Loucy (cell line): ENCODE measurements around the gene SHFL.

Experiments
- H2AFZ ChIP-seq: fragments of 200-600 bp; sonication (generic); 2 replicates; pipeline ENCODE4 v1.6.0; 2016; ENCODE audit warnings: antibody characterized with exemption, mild to moderate bottlenecking, low read length, moderate library complexity
- H3F3A ChIP-seq: fragments of 200-600 bp; 2 replicates; pipeline ENCODE4 v1.6.0; 2016; ENCODE audit warnings: antibody characterized with exemption, low read depth, mild to moderate bottlenecking
- H3K27me3 ChIP-seq: fragments of 200-600 bp; sonication (generic); 2 replicates; pipeline ENCODE4 v1.6.1; 2014; ENCODE audit warnings: low read length, mild to moderate bottlenecking; ENCODE audit not compliant: insufficient read depth, poor library complexity, severe bottlenecking
- H3K36me3 ChIP-seq: fragments of 200-600 bp; sonication (generic); 2 replicates; pipeline ENCODE4 v1.6.1; 2016; ENCODE audit warnings: low read length; ENCODE audit not compliant: insufficient read depth
- H3K4me1 ChIP-seq: fragments of 200-600 bp; sonication (generic); 2 replicates; pipeline ENCODE4 v1.5.1; 2014; ENCODE audit warnings: low read length, mild to moderate bottlenecking; ENCODE audit not compliant: insufficient read depth, poor library complexity, severe bottlenecking
- H3K4me2 ChIP-seq: fragments of 200-600 bp; sonication (generic); 2 replicates; pipeline ENCODE4 v1.6.0; 2014; ENCODE audit warnings: antibody characterized with exemption, low read length, low read depth, mild to moderate bottlenecking; ENCODE audit not compliant: poor library complexity, severe bottlenecking
- H3K4me3 ChIP-seq: fragments of 200-600 bp; sonication (generic); 2 replicates; pipeline ENCODE4 v1.5.1; 2014; ENCODE audit warnings: low read length, mild to moderate bottlenecking, mixed read lengths; ENCODE audit not compliant: poor library complexity, severe bottlenecking
- H3K79me2 ChIP-seq: fragments of 200-600 bp; sonication (generic); 2 replicates; pipeline ENCODE4 v1.6.1; 2014; ENCODE audit warnings: low read length; ENCODE audit not compliant: insufficient read depth
- H3K9ac ChIP-seq: fragments of 200-600 bp; sonication (generic); 2 replicates; pipeline ENCODE4 v1.6.0; 2014; ENCODE audit warnings: mild to moderate bottlenecking, low read depth, low read length, moderate library complexity; ENCODE audit not compliant: poor library complexity, severe bottlenecking
- H3K9me2 ChIP-seq: fragments of 200-600 bp; sonication (generic); replicated peaks from 2 replicates; pipeline ENCODE4 v1.6.1; 2016; ENCODE audit warnings: low read depth, low read length, mixed read lengths
- H3K9me3 ChIP-seq: fragments of 200-600 bp; sonication (generic); 2 replicates; pipeline ENCODE4 v1.6.1; 2014; ENCODE audit warnings: mild to moderate bottlenecking, antibody characterized with exemption, low read length, low read depth; ENCODE audit not compliant: insufficient read depth
- H4K20me1 ChIP-seq: fragments of 200-600 bp; sonication (generic); 2 replicates; pipeline ENCODE4 v1.6.0; 2014; ENCODE audit warnings: antibody characterized with exemption, low read length, mild to moderate bottlenecking; ENCODE audit not compliant: insufficient read depth, poor library complexity, severe bottlenecking
- CTCF ChIP-seq: fragments of 200-600 bp; sonication (generic); conservative IDR thresholded peaks from 2 replicates; pipeline ENCODE4 v1.5.1; 2014; ENCODE audit warnings: mild to moderate bottlenecking, antibody characterized with exemption, low read length
- EZH2phosphoT487 ChIP-seq: fragments of 200-600 bp; IDR thresholded peaks from 2 replicates; pipeline ENCODE4 v1.6.1; 2018; ENCODE audit warnings: antibody characterized with exemption, mild to moderate bottlenecking, moderate library complexity, borderline replicate concordance

SHFL gene

GRCh38 chr19:10139952-10140351 lies 53.8 kb downstream of the SHFL start:
- no peak overlapping the region for H3K9ac ChIP-seq
- TF ChIP-seq CTCF = no peak
- TF ChIP-seq EZH2phosphoT487 = no peak
- no peaks in the 10 kb centered on the region for H3F3A ChIP-seq
- H3K4me3 ChIP-seq = no peak overlapping the region
- H3K79me2 ChIP-seq = no peaks in the 10 kb centered on the region
- no peak overlapping the region for H3K4me2 ChIP-seq
- no peaks in the 10 kb centered on the region for H3K4me1 ChIP-seq
- no peaks in the 10 kb centered on the region for H3K9me3 ChIP-seq
- no peaks in the 10 kb centered on the region for H4K20me1 ChIP-seq
- no peaks in the 10 kb centered on the region for H3K27me3 ChIP-seq
- no peak overlapping the region for H2AFZ ChIP-seq
- peaks cover 95% of the 10 kb centered on the region for H3K36me3 ChIP-seq
- no peaks in the 10 kb centered on the region for H3K9me2 ChIP-seq

- peaks cover 2% of the 10 kb centered on the region for H4K20me1 ChIP-seq
- H3K4me3 ChIP-seq = no peak overlapping the region
- no peaks in the 10 kb centered on the region for H3F3A ChIP-seq
- no peak overlapping the region for H3K4me2 ChIP-seq
- H3K36me3 ChIP-seq = peaks cover 99% of the 10 kb centered on the region
- H3K4me1 ChIP-seq = no peaks in the 10 kb centered on the region
- no peaks in the 10 kb centered on the region for H3K9me3 ChIP-seq
- H3K27me3 ChIP-seq = no peaks in the 10 kb centered on the region
- no peaks in the 10 kb centered on the region for H3K9me2 ChIP-seq
- no peak overlapping the region for H3K9ac ChIP-seq
- H3K79me2 ChIP-seq = no peaks in the 10 kb centered on the region
- no peak overlapping the region for H2AFZ ChIP-seq
- TF ChIP-seq EZH2phosphoT487 (no peak), CTCF (no peak)
Observed at GRCh38 chr19:10141479-10141878, 55.4 kb downstream of the SHFL start.

GRCh38 chr19:10141973-10142372 lies 55.9 kb downstream of the SHFL start:
- H4K20me1 ChIP-seq = peaks cover 4% of the 10 kb centered on the region

More at GRCh38 chr19:10141973-10142372, 55.9 kb downstream of the SHFL start:
- no peaks in the 10 kb centered on the region for H3K9me2 ChIP-seq
- TF ChIP-seq CTCF (no peak), EZH2phosphoT487 (no peak)
- H3K9ac ChIP-seq = no peak overlapping the region
- no peak overlapping the region for H3K4me2 ChIP-seq
- H3K27me3 ChIP-seq = no peaks in the 10 kb centered on the region
- H3F3A ChIP-seq = no peaks in the 10 kb centered on the region
- H3K4me1 ChIP-seq = no peaks in the 10 kb centered on the region
- H3K9me3 ChIP-seq = no peaks in the 10 kb centered on the region
- H3K36me3 ChIP-seq = peaks cover 100% of the 10 kb centered on the region
- no peaks in the 10 kb centered on the region for H3K79me2 ChIP-seq
- H2AFZ ChIP-seq = no peak overlapping the region
- H3K4me3 ChIP-seq = no peak overlapping the region
